ENCODE data around the gene ANGPTL1. TPM values are rescaled to one million over a fixed set of nuclear protein-coding genes. Genes with fewer than 3 reads are reported as not detected.

The ANGPTL1 gene
- total and polyA plus RNA-seq, 2 of the 13 experiments (the other 11 are each of a cell fraction or from before 2014, with no cell fraction given): 2.9 to 9.3 TPM

DNA sequence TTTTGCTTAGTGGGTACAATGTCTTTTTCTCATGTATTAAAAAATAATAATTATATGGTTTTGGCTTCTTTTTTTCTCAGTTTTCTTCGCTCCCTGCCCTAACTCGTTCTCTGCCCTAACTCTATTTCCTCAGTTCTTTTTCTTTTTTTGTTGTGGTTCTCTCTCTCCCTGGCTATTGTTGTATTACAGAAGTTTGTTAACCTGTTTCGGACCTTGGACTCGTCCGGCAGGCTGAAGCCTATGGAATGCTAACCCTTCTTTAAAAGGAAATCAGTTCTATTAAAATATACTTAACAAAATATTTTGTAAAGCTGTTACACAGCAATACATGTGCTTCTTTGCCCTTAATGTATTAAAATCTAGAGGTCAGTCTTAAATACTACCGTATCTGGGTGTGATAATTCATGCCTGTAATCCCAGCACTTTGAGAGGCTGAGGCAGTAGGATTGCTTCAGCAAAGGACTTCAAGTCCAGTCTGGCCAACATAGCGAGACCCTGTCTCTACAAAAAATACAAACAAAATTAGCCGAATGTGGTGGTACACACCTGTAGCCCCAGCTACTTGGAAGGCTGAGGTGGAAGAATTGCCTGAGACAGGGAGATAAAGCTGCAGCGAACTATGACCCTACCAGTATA is 64.1 kb downstream of the ANGPTL1 start (continued):
- TF ChIP-seq GLI4 (CRISPR knock-in tag; IDR thresholded peaks at IDR 0.05; ENCODE audit: borderline replicate concordance): no peak
- TF ChIP-seq MEIS1 (CRISPR knock-in tag; IDR thresholded peaks at IDR 0.05; ENCODE audit: borderline replicate concordance): no peak
- TF ChIP-seq HNF4G (IDR thresholded peaks at IDR 0.05; ENCODE audit: borderline replicate concordance, low read depth, low read length): peak; percentile 64
- no peak for TF ChIP-seq HNF4G (CRISPR knock-in tag; IDR thresholded peaks at IDR 0.05; ENCODE audit: borderline replicate concordance, low read depth)
- peak; percentile 78 for TF ChIP-seq HNF4A (CRISPR knock-in tag; IDR thresholded peaks at IDR 0.05)
- TF ChIP-seq ZBTB7B (CRISPR knock-in tag; IDR thresholded peaks at IDR 0.05): no peak
- TF ChIP-seq AKAP8 (CRISPR knock-in tag; IDR thresholded peaks at IDR 0.05): no peak
- TF ChIP-seq NCOA5 (CRISPR knock-in tag; IDR thresholded peaks at IDR 0.05): no peak
- TF ChIP-seq POGZ (CRISPR knock-in tag; IDR thresholded peaks at IDR 0.05): 0 out of 2 replicates have a peak, but pooled peaks have one; percentile 13
- TF ChIP-seq SAP130 (CRISPR knock-in tag; IDR thresholded peaks at IDR 0.05; ENCODE audit: low read depth): no peak
- TF ChIP-seq, protein P1, sequence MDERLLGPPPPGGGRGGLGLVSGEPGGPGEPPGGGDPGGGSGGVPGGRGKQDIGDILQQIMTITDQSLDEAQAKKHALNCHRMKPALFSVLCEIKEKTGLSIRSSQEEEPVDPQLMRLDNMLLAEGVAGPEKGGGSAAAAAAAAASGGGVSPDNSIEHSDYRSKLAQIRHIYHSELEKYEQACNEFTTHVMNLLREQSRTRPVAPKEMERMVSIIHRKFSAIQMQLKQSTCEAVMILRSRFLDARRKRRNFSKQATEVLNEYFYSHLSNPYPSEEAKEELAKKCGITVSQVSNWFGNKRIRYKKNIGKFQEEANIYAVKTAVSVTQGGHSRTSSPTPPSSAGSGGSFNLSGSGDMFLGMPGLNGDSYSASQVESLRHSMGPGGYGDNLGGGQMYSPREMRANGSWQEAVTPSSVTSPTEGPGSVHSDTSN (CRISPR knock-in tag; IDR thresholded peaks at IDR 0.05): no peak

GRCh38 chr1:178802873-178803272 is 68.0 kb downstream of the ANGPTL1 start:
- Histone ChIP-seq H3K27ac (ENCODE audit: extremely low read length, insufficient read depth, low read length) (no peak overlapping the region), H4K20me1 (ENCODE audit: insufficient read depth, low read length) (no peaks in the 10 kb centered on the region), H3K4me2 (ENCODE audit: low read depth, low read length) (no peak overlapping the region), H3K36me3 (replicated peaks in 1 of 2; ENCODE audit: control insufficient read depth in 1 of 2, insufficient read depth in 2 of 2, low read length in 2 of 2) (peaks cover 0 to 17% of the 10 kb centered on the region in 2 experiments; a peak in 3 of 5 replicates), H3K9me3 (ENCODE audit: low read length) (no peaks in the 10 kb centered on the region), H3K4me3 (replicated peaks in 1 of 3; ENCODE audit: insufficient read depth in 1 of 3, low read depth in 2 of 3, low read length in 3 of 3) (no peak overlapping the region), H2AFZ (ENCODE audit: low read length) (no peak overlapping the region), H3K9ac (ENCODE audit: insufficient read depth, low read depth, low read length) (no peak overlapping the region), H3K79me2 (ENCODE audit: insufficient read depth, low read length) (no peaks in the 10 kb centered on the region), H3K27me3 (ENCODE audit: control insufficient read depth in 1 of 2, insufficient read depth in 2 of 2, low read length in 2 of 2) (no peaks in the 10 kb centered on the region), H3K4me1 (ENCODE audit: insufficient read depth, low read length) (peaks cover 24% of the 10 kb centered on the region)
- CTCF ChIA-PET (ENCODE audit: low intra/inter-chr PET ratio, low total read pairs): no interaction called here
- no peak for TF ChIP-seq HMGA1 (CRISPR knock-in tag; conservative IDR thresholded peaks at IDR 0.05)
- ATAC-seq: no peak
- no peak for FAIRE-seq
- in situ Hi-C loops (cut with HindIII; ENCODE audit: extremely low pct_ligation_motif_present, low pct_unique_long_range_greater_than_20kb) (no loop called here), intact Hi-C loops (cut with micrococcal nuclease; ENCODE audit: unreplicated experiment) (no loop called here)
- DNase-seq (ENCODE audit: low spot score): peak; percentile 4
- POLR2A ChIA-PET: no interaction called here
- BruUV-seq (replicated peaks): no TSS peak
- 79% methylated on average over 3 of the region's 3 CpGs for WGBS (ENCODE audit: low lambda C conversion rate)

Other genes with a start within 250 kb of the ANGPTL1 start
- gene RALGPS2, start 145.8 kb downstream of the ANGPTL1 start, total RNA-seq (2016; rRNA removed; fragmentation: Illumina TruSeq; extraction: Trizol): 36.0 and 58.5 TPM in 2 replicates
- gene RALGPS2, start 145.8 kb downstream of the ANGPTL1 start, polyA plus RNA-seq (2011; rRNA removed): 14.4 and 15.6 TPM in 2 replicates
- 26.9 and 34.3 TPM in 2 replicates for gene FAM20B, start 154.8 kb upstream of the ANGPTL1 start, total RNA-seq (2016; rRNA removed; fragmentation: Illumina TruSeq; extraction: Trizol)
- 13.4 and 13.8 TPM in 2 replicates for gene FAM20B, start 154.8 kb upstream of the ANGPTL1 start, polyA plus RNA-seq (2011; rRNA removed)
- 21.2 and 28.4 TPM in 2 replicates for gene TOR3A, start 211.0 kb upstream of the ANGPTL1 start, total RNA-seq (2016; rRNA removed; fragmentation: Illumina TruSeq; extraction: Trizol)
- gene TOR3A, start 211.0 kb upstream of the ANGPTL1 start, polyA plus RNA-seq (2011; rRNA removed): 14.7 and 19.0 TPM in 2 replicates